Neural cell (in vitro differentiated cells): ENCODE measurements around the gene SGTA.

ENCODE experiments used
- EP300 ChIP-seq: fragments of 450-650 bp; conservative IDR thresholded peaks from 2 replicates; pipeline ENCODE4 v1.6.1; 2014; ENCODE audit warnings: antibody characterized with exemption, mild to moderate bottlenecking, moderate library complexity; ENCODE audit not compliant: poor library complexity, severe bottlenecking
- EZH2 ChIP-seq: fragments of 200-600, 300-800 bp; shearing (Covaris generic), sonication (generic); IDR thresholded peaks from 2 replicates; pipeline ENCODE4 v1.6.1; 2014; ENCODE audit warnings: antibody characterized with exemption, low read length, borderline replicate concordance, mild to moderate bottlenecking; ENCODE audit not compliant: insufficient read depth, poor library complexity, severe bottlenecking
- MXI1 ChIP-seq: fragments of 450-650 bp; conservative IDR thresholded peaks from 2 replicates; pipeline ENCODE4 v1.6.1; 2014; ENCODE audit warnings: antibody characterized with exemption, mild to moderate bottlenecking; ENCODE audit not compliant: poor library complexity, severe bottlenecking
- POLR2AphosphoS5 ChIP-seq: IDR thresholded peaks from 2 replicates; pipeline ENCODE4 v1.6.1; 2012
- RAD21 ChIP-seq: fragments of 450-650 bp; conservative IDR thresholded peaks from 2 replicates; pipeline ENCODE4 v1.6.1; 2014; ENCODE audit warnings: antibody characterized with exemption, mild to moderate bottlenecking, moderate library complexity
- SMC3 ChIP-seq: fragments of 450-650 bp; conservative IDR thresholded peaks from 2 replicates; pipeline ENCODE4 v1.6.1; 2014; ENCODE audit warnings: antibody characterized with exemption, mild to moderate bottlenecking, moderate library complexity; ENCODE audit not compliant: poor library complexity
- TAF1 ChIP-seq: IDR thresholded peaks from 2 replicates; pipeline ENCODE4 v1.6.1; 2012; ENCODE audit warnings: low read depth
- TF ChIP-seq, protein P1 (sequence below): fragments of 450-650 bp; IDR thresholded peaks from 2 replicates; pipeline ENCODE4 v1.5.1; 2014; ENCODE audit warnings: antibody characterized with exemption, mild to moderate bottlenecking, moderate library complexity; ENCODE audit not compliant: poor library complexity, severe bottlenecking
- TF ChIP-seq, protein P2 (sequence below): IDR thresholded peaks from 2 replicates; pipeline ENCODE4 v1.6.1; 2012; ENCODE audit warnings: borderline replicate concordance

DNA sequence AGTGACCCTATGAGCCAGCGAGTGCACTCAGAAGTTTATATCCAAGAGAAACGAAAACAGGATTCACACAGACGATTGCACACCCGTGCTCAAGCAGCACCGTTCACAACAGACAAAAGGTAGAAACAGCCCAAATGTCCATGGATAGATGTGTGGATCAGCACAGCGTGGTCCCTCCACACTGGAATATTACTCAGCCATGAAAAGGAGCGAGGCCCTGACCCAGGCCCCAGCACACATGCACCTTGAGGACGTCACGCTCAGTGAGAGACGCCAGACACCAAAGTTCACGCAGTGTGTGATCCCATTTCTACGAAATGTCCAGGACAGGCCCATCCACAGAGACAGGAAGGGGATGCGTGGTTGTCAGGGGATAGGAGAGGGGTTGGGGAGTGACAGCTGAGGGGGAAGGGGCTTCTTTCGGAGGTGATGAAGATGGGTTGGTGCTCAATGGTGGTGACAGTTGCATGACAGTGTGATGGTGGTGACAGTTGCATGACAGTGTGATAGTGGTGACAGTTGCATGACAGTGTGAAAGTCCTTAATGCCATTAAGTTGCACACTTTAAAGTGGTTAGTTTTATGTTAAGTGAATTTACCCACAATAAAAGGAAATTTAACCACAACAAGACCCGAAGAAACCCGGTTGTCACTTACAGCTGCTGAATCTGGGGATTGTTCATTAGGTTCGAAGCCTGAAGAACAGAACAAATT is 24.3 kb downstream of the SGTA start:
- TF ChIP-seq EP300 (no peak), MXI1 (no peak), POLR2AphosphoS5 (no peak), TAF1 (no peak), EZH2 (no peak), RAD21 (no peak), SMC3 (no peak)
- TF ChIP-seq, protein P1, sequence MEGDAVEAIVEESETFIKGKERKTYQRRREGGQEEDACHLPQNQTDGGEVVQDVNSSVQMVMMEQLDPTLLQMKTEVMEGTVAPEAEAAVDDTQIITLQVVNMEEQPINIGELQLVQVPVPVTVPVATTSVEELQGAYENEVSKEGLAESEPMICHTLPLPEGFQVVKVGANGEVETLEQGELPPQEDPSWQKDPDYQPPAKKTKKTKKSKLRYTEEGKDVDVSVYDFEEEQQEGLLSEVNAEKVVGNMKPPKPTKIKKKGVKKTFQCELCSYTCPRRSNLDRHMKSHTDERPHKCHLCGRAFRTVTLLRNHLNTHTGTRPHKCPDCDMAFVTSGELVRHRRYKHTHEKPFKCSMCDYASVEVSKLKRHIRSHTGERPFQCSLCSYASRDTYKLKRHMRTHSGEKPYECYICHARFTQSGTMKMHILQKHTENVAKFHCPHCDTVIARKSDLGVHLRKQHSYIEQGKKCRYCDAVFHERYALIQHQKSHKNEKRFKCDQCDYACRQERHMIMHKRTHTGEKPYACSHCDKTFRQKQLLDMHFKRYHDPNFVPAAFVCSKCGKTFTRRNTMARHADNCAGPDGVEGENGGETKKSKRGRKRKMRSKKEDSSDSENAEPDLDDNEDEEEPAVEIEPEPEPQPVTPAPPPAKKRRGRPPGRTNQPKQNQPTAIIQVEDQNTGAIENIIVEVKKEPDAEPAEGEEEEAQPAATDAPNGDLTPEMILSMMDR = no peak
- TF ChIP-seq, protein P2, sequence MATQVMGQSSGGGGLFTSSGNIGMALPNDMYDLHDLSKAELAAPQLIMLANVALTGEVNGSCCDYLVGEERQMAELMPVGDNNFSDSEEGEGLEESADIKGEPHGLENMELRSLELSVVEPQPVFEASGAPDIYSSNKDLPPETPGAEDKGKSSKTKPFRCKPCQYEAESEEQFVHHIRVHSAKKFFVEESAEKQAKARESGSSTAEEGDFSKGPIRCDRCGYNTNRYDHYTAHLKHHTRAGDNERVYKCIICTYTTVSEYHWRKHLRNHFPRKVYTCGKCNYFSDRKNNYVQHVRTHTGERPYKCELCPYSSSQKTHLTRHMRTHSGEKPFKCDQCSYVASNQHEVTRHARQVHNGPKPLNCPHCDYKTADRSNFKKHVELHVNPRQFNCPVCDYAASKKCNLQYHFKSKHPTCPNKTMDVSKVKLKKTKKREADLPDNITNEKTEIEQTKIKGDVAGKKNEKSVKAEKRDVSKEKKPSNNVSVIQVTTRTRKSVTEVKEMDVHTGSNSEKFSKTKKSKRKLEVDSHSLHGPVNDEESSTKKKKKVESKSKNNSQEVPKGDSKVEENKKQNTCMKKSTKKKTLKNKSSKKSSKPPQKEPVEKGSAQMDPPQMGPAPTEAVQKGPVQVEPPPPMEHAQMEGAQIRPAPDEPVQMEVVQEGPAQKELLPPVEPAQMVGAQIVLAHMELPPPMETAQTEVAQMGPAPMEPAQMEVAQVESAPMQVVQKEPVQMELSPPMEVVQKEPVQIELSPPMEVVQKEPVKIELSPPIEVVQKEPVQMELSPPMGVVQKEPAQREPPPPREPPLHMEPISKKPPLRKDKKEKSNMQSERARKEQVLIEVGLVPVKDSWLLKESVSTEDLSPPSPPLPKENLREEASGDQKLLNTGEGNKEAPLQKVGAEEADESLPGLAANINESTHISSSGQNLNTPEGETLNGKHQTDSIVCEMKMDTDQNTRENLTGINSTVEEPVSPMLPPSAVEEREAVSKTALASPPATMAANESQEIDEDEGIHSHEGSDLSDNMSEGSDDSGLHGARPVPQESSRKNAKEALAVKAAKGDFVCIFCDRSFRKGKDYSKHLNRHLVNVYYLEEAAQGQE = no peak
